IPS-11a (cell line): ENCODE data around the gene STIMATE.

ENCODE experiments used
- H3K4me3 ChIP-seq: one replicate; pipeline ENCODE4 v1.5.1; 2013; ENCODE audit warnings: low read depth, low read length, control low read depth

STIMATE gene

DNA sequence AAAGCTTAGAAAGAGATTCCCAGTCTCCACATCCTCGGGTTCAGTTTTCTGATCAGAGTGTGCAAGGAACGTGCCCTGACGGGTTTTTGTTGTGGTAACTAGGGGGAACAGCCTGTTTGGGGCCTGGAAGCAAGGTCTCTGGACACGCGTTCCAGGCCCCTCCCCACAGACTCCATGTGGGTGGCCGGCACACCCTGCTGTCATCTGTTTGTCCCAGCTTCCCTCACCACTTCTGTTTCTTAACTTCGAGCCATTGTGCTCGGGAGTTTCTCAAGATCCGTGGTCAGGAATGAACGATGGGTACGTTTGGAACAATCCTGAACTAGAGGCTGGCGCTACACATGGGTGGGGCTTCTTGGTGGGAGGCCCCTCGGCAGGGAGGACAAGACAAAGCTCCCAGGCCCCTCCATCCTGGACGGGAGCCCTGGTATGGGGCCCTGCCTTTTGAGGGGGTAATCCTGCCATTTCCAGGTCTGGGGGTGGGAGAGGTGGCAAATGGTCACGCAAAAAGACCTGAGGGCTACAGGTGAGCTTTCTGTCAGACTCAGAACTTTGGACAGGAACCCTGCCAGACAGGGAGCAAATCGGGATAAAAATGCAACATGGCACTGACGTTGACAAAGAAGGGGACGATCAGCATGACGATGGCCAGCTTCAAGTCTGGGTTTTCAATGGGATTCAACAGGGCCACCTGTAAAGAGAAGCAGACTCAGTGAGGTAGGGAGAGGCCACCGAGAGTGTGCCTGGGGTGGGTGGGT lies 54.1 kb downstream of the STIMATE start:
- H3K4me3 ChIP-seq: no peak overlapping the region

DNA sequence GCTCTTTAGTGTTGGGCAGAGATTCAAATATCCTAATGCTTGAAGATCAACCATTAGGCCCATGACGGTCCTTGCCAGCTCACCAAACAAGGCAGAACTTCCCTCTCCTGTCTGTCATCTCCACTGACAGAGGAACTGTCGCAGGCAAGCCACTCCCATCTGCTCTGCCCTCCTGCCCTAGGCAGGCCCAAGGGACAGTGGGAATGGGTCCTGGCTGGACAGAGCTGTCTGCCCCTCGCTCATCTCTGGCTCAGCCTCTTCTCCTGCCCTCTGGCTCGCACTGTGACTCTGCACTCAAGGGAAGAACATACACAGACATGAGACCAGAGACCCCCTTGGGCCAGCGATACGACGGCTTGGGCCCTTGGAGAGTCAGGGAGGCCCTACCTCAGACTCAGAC lies 54.9 kb downstream of the STIMATE start:
- no peak overlapping the region for H3K4me3 ChIP-seq

- H3K4me3 ChIP-seq: no peak overlapping the region
Measured at GRCh38 chr3:52841981-52842340, 55.4 kb downstream of the STIMATE start.

DNA sequence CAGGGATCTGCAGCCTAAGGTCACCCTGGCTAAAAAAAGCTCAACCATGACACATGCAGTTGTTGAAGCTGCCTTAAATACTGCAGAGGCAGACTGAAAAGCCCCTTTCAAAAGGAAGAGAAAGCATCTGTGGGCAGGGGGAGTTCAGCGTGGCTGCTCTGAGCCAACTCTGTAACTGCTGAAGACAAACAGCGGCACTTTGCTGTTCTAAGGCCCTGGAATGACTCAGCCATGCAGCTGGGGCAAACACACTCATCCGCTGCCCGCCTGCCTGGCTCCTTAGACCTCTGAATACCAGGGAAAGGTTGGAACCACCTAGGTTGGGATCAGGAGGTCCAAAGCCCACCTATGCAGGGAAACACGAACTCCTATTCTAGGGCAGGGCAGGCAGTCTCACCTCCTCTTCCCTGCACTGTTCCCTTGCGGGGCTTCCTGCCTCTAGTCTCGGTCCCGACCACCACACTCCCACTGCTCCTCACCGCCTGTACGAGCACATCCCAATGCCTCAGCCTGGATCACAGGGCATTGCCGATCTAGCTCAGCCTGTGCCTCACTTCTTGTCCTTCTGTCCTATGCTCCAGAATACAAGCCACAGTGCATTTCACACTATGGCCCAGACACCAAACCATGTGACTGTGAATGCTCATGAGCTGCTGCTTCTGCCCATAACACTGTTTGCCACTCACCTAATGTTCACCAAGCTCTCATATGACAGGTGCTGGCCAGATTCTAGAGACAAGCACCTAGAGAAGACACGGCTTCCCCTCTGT lies 56.0 kb downstream of the STIMATE start:
- no peak overlapping the region for H3K4me3 ChIP-seq

DNA sequence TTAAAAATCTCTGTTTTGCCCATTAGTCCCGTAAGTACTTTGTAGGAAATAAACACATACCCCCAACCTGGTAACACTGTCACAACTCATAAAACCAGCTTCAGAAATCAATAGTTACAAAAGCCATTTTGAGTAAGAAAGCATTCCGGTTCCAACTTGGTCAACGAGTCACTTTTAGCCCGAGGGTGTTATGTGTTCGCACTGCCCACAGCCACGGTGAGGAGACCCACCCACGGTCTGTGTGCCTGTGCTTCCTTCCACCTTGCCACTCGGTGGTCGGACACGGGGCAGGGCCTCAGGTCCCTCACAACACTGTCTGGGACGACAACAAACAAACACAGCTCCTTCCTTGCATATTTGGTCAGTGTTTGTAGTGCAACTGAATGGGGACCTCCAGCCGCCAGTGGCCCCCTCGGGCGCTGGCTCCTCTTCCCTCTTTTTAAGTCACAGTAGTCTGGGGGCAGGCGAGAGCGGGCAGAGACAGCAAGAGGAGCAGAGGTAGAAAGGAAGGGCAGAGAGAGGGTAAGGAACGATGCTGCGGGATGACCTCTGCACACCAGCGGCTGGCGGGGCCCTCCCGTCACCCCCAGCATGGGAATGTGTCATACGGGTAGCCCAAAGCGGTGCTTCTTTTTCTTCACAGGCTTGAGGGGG lies 57.3 kb downstream of the STIMATE start:
- H3K4me3 ChIP-seq: no peak overlapping the region

GRCh38 chr3:52839268-52839575 lies 58.1 kb downstream of the STIMATE start:
- H3K4me3 ChIP-seq: no peak overlapping the region

GRCh38 chr3:52838561-52839267 lies 58.6 kb downstream of the STIMATE start:
- H3K4me3 ChIP-seq: no peak overlapping the region

GRCh38 chr3:52836986-52837385 lies 60.4 kb downstream of the STIMATE start:
- H3K4me3 ChIP-seq: no peak overlapping the region

- H3K4me3 ChIP-seq: no peak overlapping the region
Measured at GRCh38 chr3:52836471-52836845, 60.9 kb downstream of the STIMATE start.

GRCh38 chr3:52835766-52836470 lies 61.4 kb downstream of the STIMATE start:
- no peak overlapping the region for H3K4me3 ChIP-seq

DNA sequence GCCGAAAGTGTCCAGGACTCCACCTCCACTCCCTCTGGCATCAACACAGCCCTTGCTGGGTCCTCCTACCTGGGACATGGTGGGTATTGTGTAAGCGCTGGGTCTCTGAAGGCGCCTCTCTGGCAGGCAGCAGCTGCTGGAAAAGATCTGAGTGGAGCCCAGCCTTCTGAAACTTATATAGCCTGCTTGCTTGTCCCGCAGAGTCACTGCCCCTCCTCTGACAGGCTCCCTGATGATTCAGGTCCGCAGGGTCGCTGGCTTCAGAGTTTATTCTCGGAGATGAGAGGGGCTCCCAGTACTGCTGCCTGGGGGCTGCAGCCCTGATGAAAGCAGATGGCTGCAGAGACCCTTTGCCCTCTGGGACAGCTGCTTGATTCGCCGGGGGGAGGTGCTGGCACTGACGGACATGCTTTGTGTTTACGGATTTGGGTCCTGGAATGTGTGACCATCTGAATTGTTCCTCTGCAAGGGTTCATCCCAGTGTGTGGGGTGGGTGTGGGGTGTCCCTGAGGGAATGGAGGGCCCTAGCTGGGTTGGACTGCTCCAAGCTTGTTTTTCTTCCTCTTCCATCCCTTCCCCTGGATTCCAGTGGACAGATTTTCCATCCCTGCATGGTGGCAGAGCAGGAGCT lies 62.4 kb downstream of the STIMATE start, which contains the start of gene MUSTN1:
Gene MUSTN1, minus strand, starts transcription at position 149 of the 631 bp plus-strand sequence. Its CDS starts 71 bp downstream, at position 78.
- H3K4me3 ChIP-seq: no peak within 1 kb of the TSS

DNA sequence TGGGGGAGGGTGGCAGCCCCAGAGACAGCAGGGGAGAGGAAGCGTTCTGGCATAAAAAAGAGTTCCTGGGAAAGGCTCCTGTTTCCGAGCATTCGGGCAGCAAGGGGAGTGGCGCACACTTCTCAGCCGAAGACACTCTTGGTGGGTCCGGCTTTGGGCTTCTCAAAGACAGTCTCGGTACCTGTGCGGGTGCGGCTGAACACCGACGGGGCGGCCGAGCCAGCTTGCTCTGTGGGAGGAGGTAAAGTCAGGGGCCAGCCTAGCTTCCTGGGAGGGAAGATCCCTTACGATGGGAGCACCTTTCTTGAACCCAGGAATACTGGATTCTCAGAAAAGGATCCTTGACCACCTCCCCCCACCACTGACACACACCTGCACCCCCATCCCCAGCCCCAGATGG lies 64.1 kb downstream of the STIMATE start:
- H3K4me3 ChIP-seq: no peak overlapping the region

DNA sequence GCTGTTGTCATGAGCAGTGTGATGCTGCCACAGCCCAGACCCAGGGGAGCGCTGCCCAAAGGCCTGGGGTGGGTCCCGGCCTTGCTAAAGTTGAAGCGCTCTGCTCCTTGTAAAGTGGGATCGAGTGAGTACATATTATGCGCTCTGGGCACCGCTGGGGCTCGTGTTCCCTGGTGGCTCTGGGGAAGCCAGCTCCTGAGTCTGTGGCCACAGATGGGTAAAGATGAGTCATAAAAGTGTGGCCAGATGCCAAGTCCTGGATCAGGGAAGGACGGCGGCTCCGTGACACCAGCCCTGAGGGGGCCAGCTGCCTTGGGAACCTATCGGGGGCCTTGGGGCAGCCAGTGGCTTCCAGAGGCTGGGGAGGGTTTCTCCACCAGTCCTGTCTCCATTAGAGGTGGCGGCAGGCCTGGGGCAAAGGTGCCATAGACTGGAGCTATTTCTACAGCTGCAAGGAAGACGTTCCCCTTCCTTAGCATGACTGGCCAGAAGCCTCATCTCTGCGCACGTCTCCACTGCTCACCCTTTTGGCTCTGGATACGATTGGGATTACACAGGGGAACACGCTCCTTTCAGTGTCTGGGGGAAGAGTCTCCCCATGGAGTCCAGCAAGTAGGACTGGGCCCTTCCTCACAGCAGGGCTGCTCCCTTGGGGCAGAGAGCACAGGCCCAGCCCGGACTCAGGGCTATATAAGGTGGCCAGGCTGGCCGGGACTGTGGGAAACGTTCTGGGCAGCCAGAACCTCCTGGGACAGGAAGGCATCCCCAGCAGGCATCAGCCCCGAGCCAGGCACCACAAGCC lies 65.6 kb downstream of the STIMATE start:
- H3K4me3 ChIP-seq: no peak overlapping the region

- H3K4me3 ChIP-seq: no peak within 1 kb of the TSS
Measured at GRCh38 chr3:52830535-52831258, 66.7 kb downstream of the STIMATE start, which contains the start of gene ITIH4. Gene ITIH4 (minus strand): TSS chr3:52830672. CDS start chr3:52830642, 30 bp downstream.

DNA sequence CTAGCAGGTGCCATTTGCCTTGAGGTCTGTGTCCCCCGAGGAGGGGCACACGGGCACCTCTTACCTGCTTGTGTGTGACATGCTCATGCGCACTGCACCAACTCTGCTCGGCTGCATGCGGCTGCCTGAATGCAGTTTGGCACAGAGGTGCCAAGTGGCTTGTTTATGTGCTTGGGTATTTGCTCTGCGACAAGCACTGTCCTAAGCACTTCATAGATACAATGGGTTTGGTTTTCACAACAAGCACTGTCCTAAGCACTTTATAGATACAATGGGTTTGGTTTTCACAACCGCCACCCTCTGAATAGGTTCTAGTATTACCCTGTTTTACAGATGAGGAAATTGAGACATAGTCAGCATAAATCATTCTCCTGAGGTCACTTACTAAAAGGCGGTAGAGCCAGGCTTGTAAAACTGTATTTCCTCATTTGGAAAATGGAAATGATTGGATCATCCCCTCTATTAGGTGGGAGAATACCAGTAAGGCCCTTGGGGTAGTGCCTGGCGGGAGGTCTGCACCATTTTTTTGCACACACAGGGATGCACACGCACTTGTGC lies 67.4 kb downstream of the STIMATE start:
- no peak overlapping the region for H3K4me3 ChIP-seq

- no peak overlapping the region for H3K4me3 ChIP-seq
Measured at GRCh38 chr3:52829482-52829881, 67.9 kb downstream of the STIMATE start.

GRCh38 chr3:52827866-52828376 lies 69.4 kb downstream of the STIMATE start:
- H3K4me3 ChIP-seq: no peak overlapping the region

- no peak overlapping the region for H3K4me3 ChIP-seq
Measured at GRCh38 chr3:52827441-52827840, 69.9 kb downstream of the STIMATE start.
